H9 (cell line): Measurements from ENCODE around the gene TM7SF3. TPM values are rescaled to one million over a fixed set of nuclear protein-coding genes. Genes with fewer than 3 reads are reported as not detected.

Experiments used
- DNase-seq: peaks from one replicate; pipeline ENCODE4 v3.0.0-alpha.2; 2017
- H2AFZ ChIP-seq: one replicate; pipeline ENCODE4 v1.6.1; 2013; ENCODE audit warnings: mild to moderate bottlenecking, low read length, control low read depth, moderate library complexity
- H2AK5ac ChIP-seq: 2 replicates; pipeline ENCODE4 v1.6.1; 2013; ENCODE audit warnings: low read length, control low read depth, mixed read lengths; ENCODE audit not compliant: insufficient read length
- H2BK120ac ChIP-seq: one replicate; pipeline ENCODE4 v1.6.1; 2013; ENCODE audit warnings: low read depth, mild to moderate bottlenecking, low read length, control low read depth, inconsistent platforms; ENCODE audit not compliant: poor library complexity, severe bottlenecking
- H2BK12ac ChIP-seq: 2 replicates; pipeline ENCODE4 v1.6.1; 2013; ENCODE audit warnings: low read length, control low read depth, mixed read lengths, low read depth; ENCODE audit not compliant: insufficient read length
- H2BK15ac ChIP-seq: 2 replicates; pipeline ENCODE4 v1.6.1; 2013; ENCODE audit warnings: low read depth, low read length, control low read depth
- H2BK20ac ChIP-seq: one replicate; pipeline ENCODE4 v1.6.1; 2013; ENCODE audit warnings: low read depth, mild to moderate bottlenecking, low read length, control low read depth, inconsistent platforms; ENCODE audit not compliant: poor library complexity, severe bottlenecking
- H2BK5ac ChIP-seq: 2 replicates; pipeline ENCODE4 v1.6.1; 2013; ENCODE audit warnings: low read length, control low read depth, mixed read lengths; ENCODE audit not compliant: insufficient read length
- H3K14ac ChIP-seq: 2 replicates; pipeline ENCODE4 v1.6.1; 2013; ENCODE audit warnings: low read length, control low read depth; ENCODE audit not compliant: insufficient read depth
- H3K18ac ChIP-seq: 2 replicates; pipeline ENCODE4 v1.6.1; 2013; ENCODE audit warnings: low read depth, mild to moderate bottlenecking, mixed read lengths, low read length, control low read depth; ENCODE audit not compliant: insufficient read length
- H3K23ac ChIP-seq: 2 replicates; pipeline ENCODE4 v1.6.1; 2013; ENCODE audit warnings: low read length, control low read depth, mixed read lengths, low read depth; ENCODE audit not compliant: insufficient read length
- H3K23me2 ChIP-seq: 2 replicates; pipeline ENCODE4 v1.6.1; 2013; ENCODE audit warnings: low read depth, mild to moderate bottlenecking, mixed read lengths, low read length, control low read depth; ENCODE audit not compliant: insufficient read length, poor library complexity, severe bottlenecking
- H3K27ac ChIP-seq: 2 replicates; pipeline ENCODE4 v1.5.1; 2013; ENCODE audit warnings: low read length, control low read depth, mixed read lengths, low read depth; ENCODE audit not compliant: insufficient read length
- H3K27me3 ChIP-seq: 2 replicates; pipeline ENCODE4 v1.6.1; 2013; ENCODE audit warnings: low read length, control low read depth, inconsistent platforms; ENCODE audit not compliant: insufficient read depth
- H3K4ac ChIP-seq: 2 replicates; pipeline ENCODE4 v1.6.1; 2013; ENCODE audit warnings: low read depth, mild to moderate bottlenecking, control low read depth, inconsistent platforms, low read length, moderate library complexity
- H3K4me1 ChIP-seq: 2 replicates; pipeline ENCODE4 v1.6.1; 2013; ENCODE audit warnings: low read length, control low read depth, inconsistent platforms; ENCODE audit not compliant: insufficient read depth
- H3K4me2 ChIP-seq: 2 replicates; pipeline ENCODE4 v1.6.1; 2013; ENCODE audit warnings: low read length, control low read depth, mixed read lengths; ENCODE audit not compliant: insufficient read length, insufficient read depth
- H3K56ac ChIP-seq: 2 replicates; pipeline ENCODE4 v1.6.1; 2013; ENCODE audit warnings: low read depth, mild to moderate bottlenecking, mixed read lengths, low read length, control low read depth; ENCODE audit not compliant: insufficient read length
- H3K79me1 ChIP-seq: 2 replicates; pipeline ENCODE4 v1.6.1; 2013; ENCODE audit warnings: low read depth, mild to moderate bottlenecking, moderate library complexity, low read length, control low read depth, inconsistent platforms; ENCODE audit not compliant: insufficient read depth, poor library complexity, severe bottlenecking
- H3K79me2 ChIP-seq: 2 replicates; pipeline ENCODE4 v1.6.1; 2013; ENCODE audit warnings: low read length, control low read depth, inconsistent platforms; ENCODE audit not compliant: insufficient read depth
- H3K9ac ChIP-seq: 2 replicates; pipeline ENCODE4 v1.6.1; 2013; ENCODE audit warnings: low read length, control low read depth, mixed read lengths; ENCODE audit not compliant: insufficient read length; ENCODE audit errors: extremely low read depth
- H3K9me3 ChIP-seq: one replicate; pipeline ENCODE4 v1.6.1; 2013; ENCODE audit warnings: low read depth, low read length, inconsistent platforms; ENCODE audit not compliant: control insufficient read depth
- H3T11ph ChIP-seq: one replicate; pipeline ENCODE4 v1.6.1; 2013; ENCODE audit warnings: mild to moderate bottlenecking, low read length, control low read depth, inconsistent platforms
- H4K20me1 ChIP-seq: one replicate; pipeline ENCODE4 v1.6.1; 2013; ENCODE audit not compliant: control insufficient read depth, insufficient read length, insufficient read depth
- H4K5ac ChIP-seq: 2 replicates; pipeline ENCODE4 v1.6.1; 2013; ENCODE audit warnings: low read depth, mild to moderate bottlenecking, mixed read lengths, low read length, control low read depth; ENCODE audit not compliant: insufficient read length
- H4K8ac ChIP-seq: replicated peaks from 2 replicates; pipeline ENCODE4 v1.6.1; 2013; ENCODE audit warnings: low read length, control low read depth, mixed read lengths, low read depth; ENCODE audit not compliant: insufficient read length
- H4K91ac ChIP-seq: 2 replicates; pipeline ENCODE4 v1.6.1; 2013; ENCODE audit warnings: low read depth, mild to moderate bottlenecking, moderate library complexity, mixed read lengths, low read length, control low read depth; ENCODE audit not compliant: insufficient read length
- H3K27ac Mint-ChIP-seq, 3 experiments: 2 replicates in 2 of 3; 3 replicates in 1 of 3; pipeline ENCODE4 v1.8.0; 2020 to 2021; ENCODE audit warnings: mixed read lengths in 3 of 3, mild to moderate bottlenecking in 1 of 3, moderate library complexity in 1 of 3
- H3K27me3 Mint-ChIP-seq: 2 replicates; pipeline ENCODE4 v1.8.0; 2021; ENCODE audit warnings: low read depth, mild to moderate bottlenecking, moderate library complexity, mixed read lengths
- H3K36me3 Mint-ChIP-seq, 3 experiments: 2 replicates in 2 of 3; 3 replicates in 1 of 3; pipeline ENCODE4 v1.8.0; 2020 to 2021; ENCODE audit warnings: low read depth in 3 of 3, mixed read lengths in 3 of 3; ENCODE audit not compliant: insufficient read depth in 1 of 3
- H3K4me1 Mint-ChIP-seq, 2 experiments: 2 replicates each; pipeline ENCODE4 v1.8.0; 2020; ENCODE audit warnings: mixed read lengths in 2 of 2
- H3K4me3 Mint-ChIP-seq, 2 experiments: 2 replicates in 1 of 2; 3 replicates in 1 of 2; pipeline ENCODE4 v1.8.0; 2020 to 2021; ENCODE audit warnings: mild to moderate bottlenecking in 2 of 2, mixed read lengths in 2 of 2, moderate library complexity in 1 of 2
- H3K9me3 Mint-ChIP-seq, 2 experiments: 2 replicates in 1 of 2; 3 replicates in 1 of 2; pipeline ENCODE4 v1.8.0; 2020; ENCODE audit warnings: mild to moderate bottlenecking in 2 of 2, mixed read lengths in 2 of 2, moderate library complexity in 1 of 2
- WGBS: extraction: QIAGEN DNeasy Blood & Tissue Kit; methylation state at CpG from one replicate; pipeline ENCODE4 v1.1.7; 2013; ENCODE audit warnings: missing lambda C conversion rate, low lambda C conversion rate, mixed read lengths; ENCODE audit not compliant: insufficient read length; ENCODE audit errors: extremely low coverage; 5-methylcytosine and 5-hydroxymethylcytosine counted together
- total RNA-seq: library from RNA; stranded (reverse); gene quantifications from 2 replicates; pipeline ENCODE4 v1.2.1, GENCODE V29; 2021
- TF ChIP-seq, protein P1 (sequence below): fragments of 200-600 bp; sonication (generic); conservative IDR thresholded peaks from 3 replicates; pipeline ENCODE4 v1.8.0; 2021; ENCODE audit warnings: antibody characterized with exemption, mild to moderate bottlenecking

Gene TM7SF3
- total RNA-seq, 1 experiment from 2014 or later: 74.9 TPM

DNA sequence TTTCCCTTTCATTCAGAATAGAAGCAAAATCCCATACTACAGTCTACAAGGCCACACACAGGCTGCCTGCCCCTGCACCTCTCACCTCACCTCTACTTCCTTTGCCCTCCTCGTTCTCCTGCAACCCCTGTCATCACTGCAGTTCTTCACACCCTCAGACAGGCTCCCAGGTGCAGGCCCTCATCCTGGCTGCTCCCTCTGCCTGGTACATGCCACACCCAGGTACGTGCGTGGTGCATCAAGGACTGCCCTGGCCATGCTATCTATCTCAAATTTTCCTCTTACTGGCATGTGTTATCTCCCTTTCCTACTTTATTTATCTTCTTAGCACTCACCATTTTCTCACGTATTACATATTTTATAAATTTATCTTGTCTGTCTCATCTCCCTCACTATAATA, 24.3 kb downstream of the TM7SF3 start:
- WGBS: 100% methylated on average over 1 of the region's 4 CpGs
- no peak overlapping the region for H3T11ph ChIP-seq
- no peak overlapping the region for H4K91ac ChIP-seq
- no peaks in the 10 kb centered on the region for H3K4me1 Mint-ChIP-seq
- H3K9me3 ChIP-seq: no peaks in the 10 kb centered on the region
- no peaks in the 10 kb centered on the region for H3K9me3 Mint-ChIP-seq
- no peak overlapping the region for H3K4me2 ChIP-seq
- H4K20me1 ChIP-seq: no peaks in the 10 kb centered on the region
- H2AK5ac ChIP-seq: no peak overlapping the region
- no peak overlapping the region for H2AFZ ChIP-seq
- TF ChIP-seq, protein P1, sequence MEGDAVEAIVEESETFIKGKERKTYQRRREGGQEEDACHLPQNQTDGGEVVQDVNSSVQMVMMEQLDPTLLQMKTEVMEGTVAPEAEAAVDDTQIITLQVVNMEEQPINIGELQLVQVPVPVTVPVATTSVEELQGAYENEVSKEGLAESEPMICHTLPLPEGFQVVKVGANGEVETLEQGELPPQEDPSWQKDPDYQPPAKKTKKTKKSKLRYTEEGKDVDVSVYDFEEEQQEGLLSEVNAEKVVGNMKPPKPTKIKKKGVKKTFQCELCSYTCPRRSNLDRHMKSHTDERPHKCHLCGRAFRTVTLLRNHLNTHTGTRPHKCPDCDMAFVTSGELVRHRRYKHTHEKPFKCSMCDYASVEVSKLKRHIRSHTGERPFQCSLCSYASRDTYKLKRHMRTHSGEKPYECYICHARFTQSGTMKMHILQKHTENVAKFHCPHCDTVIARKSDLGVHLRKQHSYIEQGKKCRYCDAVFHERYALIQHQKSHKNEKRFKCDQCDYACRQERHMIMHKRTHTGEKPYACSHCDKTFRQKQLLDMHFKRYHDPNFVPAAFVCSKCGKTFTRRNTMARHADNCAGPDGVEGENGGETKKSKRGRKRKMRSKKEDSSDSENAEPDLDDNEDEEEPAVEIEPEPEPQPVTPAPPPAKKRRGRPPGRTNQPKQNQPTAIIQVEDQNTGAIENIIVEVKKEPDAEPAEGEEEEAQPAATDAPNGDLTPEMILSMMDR: no peak
- no peak overlapping the region for H2BK5ac ChIP-seq
- H3K18ac ChIP-seq: no peak overlapping the region
- no peaks in the 10 kb centered on the region for H3K4me1 ChIP-seq
- no peak overlapping the region for H2BK20ac ChIP-seq
- no peaks in the 10 kb centered on the region for H3K79me2 ChIP-seq
- H3K9ac ChIP-seq: no peak overlapping the region
- peaks cover 10 to 57% (median 39%) of the 10 kb centered on the region in 3 experiments for H3K36me3 Mint-ChIP-seq
- H3K23ac ChIP-seq: no peak overlapping the region
- no peak overlapping the region for H2BK120ac ChIP-seq
- H3K14ac ChIP-seq: no peak overlapping the region
- peaks cover 2% of the 10 kb centered on the region for H3K79me1 ChIP-seq
- H3K4me3 Mint-ChIP-seq: no peak overlapping the region
- no peaks in the 10 kb centered on the region for H3K27me3 Mint-ChIP-seq
- H3K56ac ChIP-seq: no peak overlapping the region
- H2BK12ac ChIP-seq: no peak overlapping the region
- no peaks in the 10 kb centered on the region for H3K27me3 ChIP-seq
- H4K5ac ChIP-seq: no peak overlapping the region
- no peaks in the 10 kb centered on the region for H3K23me2 ChIP-seq
- DNase-seq: no peak
- H4K8ac ChIP-seq: no peak overlapping the region
- H3K4ac ChIP-seq: no peak overlapping the region
- H3K27ac Mint-ChIP-seq: no peak overlapping the region; a peak in 1 of 7 replicates
- H2BK15ac ChIP-seq: no peak overlapping the region
- no peak overlapping the region for H3K27ac ChIP-seq
